ENCODE results near the gene SGCD.

SGCD gene

DNA sequence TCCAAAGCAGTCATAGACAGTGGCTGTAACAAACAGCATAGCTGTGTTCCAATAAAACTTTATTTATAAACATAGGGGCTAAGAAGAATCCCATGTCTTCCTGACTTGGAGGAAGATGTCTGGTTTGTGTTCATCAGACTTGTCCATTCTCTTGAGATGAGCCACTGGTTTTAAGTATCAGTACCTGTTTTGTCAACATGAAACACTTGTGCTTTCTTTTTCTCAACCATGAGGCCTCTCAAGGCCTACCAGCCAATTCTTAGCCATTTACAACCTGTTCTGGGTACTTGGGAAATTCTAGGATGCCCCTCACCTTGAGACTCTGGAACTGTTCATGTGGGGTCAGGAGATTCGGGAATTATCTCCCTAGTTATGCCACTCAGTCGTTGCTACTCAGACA is 368.8 kb downstream of the SGCD start:
- ATAC-seq = no peak

GRCh38 chr5:156698323-156698722 is 371.4 kb downstream of the SGCD start:
- no peak for DNase-seq
- ATAC-seq = no peak

More for the DNA sequence above, 368.8 kb downstream of the SGCD start:
- DNase-seq = no peak

- DNase-seq (no peak), ATAC-seq (no peak)
These were observed 372.2 kb downstream of the SGCD start for GRCh38 chr5:156699147-156699546.

- DNase-seq (no peak), ATAC-seq (no peak)
These were observed 377.2 kb downstream of the SGCD start for GRCh38 chr5:156704139-156704538.

- no peak for DNase-seq
- ATAC-seq = no peak
These were observed 379.7 kb downstream of the SGCD start for GRCh38 chr5:156706631-156707030.

DNA sequence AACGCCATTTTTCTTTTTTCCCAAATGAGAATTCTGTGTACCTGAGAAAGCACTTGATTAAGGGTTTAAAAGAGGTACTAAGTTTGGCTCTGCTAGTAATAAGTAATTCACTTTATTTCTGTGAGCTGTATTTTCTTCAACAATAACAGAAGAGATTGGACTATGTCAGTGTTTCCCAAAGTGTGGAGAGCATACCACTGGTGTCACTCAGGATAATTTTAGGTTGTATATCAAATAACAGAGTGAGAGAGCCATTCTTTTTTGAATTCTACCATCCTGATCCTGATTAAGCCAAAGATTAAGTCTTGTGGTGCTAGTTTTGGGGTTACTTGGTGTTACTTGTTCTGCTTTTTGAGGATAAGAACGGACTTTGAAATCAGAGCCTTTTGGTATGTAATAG is 380.8 kb downstream of the SGCD start:
- no peak for DNase-seq
- ATAC-seq = no peak

GRCh38 chr5:156715287-156715686 is 388.3 kb downstream of the SGCD start:
- no peak for ATAC-seq

DNA sequence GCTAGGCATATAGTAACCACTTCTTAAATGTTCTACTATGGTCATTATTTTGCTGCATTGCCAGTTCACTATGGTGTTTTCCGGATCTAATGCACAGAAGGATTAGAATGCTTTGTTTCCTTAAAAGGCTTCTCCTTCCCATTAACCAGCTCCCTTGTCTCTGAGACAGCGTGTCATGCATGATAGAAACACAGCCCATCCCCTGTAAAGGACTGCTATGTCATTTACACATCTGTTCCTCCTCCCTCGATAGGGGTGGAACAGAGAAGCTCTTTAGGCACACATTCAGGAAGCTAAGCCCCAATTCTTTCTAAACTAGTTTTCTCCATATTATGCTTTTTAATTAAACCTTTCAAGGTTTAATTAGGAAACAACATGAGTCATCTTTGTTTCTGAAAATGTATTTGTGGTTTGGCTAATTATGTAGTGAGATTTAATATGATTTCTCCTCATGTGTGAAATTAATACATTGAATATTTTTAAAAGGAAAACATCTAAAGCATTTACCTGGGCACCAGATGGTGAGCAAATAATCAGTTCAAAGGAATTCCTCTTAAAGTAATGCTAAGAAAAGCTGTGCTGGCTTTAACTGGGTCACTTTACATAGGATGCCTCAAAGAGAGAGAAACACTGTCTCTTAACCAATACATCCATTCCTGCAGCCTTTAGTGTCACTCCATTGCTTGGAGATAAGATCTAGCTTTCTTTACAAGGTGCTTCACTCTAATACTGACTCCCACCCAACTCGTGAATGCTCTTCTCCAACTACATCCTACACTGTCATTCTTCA is 389.8 kb downstream of the SGCD start:
- DNase-seq (no peak), ATAC-seq (no peak)

More at GRCh38 chr5:156715287-156715686, 388.3 kb downstream of the SGCD start:
- no peak for DNase-seq

DNA sequence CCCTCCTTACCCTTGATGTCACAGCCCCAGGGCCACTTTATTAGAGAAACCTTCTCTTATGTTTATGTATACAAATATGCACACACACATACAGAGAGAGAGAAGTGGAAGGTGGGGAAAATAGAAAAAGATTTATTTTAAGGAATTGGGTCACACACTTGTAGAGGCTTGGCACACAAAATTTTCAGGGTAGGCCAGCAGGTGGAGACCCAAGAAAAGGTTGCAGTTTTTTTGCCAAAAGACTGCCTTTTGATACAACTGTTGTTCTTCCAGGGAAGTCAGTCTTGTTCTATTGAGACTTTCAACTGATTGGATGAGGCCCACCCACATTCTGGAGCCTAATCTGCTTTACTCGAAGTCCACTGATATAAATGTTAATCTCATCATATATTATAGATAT is 392.0 kb downstream of the SGCD start:
- ATAC-seq (no peak), DNase-seq (no peak)

DNA sequence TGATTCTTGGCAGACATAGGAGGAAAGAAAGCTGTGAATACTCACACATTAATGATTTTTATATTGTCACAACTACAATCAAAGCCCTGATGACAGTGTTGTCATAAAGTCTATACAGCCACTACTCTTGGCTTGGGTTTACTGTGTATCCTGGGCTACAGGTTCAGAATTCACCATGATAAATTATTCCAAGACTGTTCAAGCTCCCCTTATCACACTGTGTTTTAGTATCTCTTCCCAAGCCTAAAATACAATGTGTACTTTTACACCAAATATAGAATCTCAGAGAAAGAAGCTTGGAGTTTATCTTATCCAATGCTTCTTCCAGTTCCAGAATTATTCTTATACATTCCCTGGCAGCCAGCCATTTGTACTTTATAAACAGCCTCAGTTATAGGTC is 395.4 kb downstream of the SGCD start:
- ATAC-seq (no peak), DNase-seq (no peak)

GRCh38 chr5:156735477-156735876 is 408.5 kb downstream of the SGCD start:
- no peak for ATAC-seq
- DNase-seq = no peak

DNA sequence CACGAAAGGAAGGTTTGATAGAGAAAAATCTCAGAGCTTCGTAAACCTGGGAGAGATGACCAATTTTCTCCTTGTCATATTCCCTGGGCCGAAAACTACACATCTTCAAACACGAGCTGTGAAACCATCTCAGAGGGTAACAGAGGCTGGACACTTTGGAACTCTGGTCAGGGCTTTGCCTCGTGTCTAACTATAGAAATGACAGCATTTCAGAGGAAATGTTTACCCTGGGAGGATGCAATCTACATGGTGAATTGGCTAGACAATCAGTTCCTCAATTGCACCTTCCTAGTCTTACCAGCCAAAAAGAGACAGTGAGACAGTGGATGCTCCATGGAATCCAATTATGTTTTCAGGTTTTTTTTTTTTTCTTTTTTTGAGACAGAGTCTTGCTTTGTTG is 414.6 kb downstream of the SGCD start:
- no peak for DNase-seq
- no peak for ATAC-seq

GRCh38 chr5:156753846-156754245 is 426.9 kb downstream of the SGCD start:
- DNase-seq (peak; percentile 5), ATAC-seq (peak; percentile 76)

- ATAC-seq = no peak
- DNase-seq = no peak
These were observed 428.6 kb downstream of the SGCD start for GRCh38 chr5:156755421-156756087.

DNA sequence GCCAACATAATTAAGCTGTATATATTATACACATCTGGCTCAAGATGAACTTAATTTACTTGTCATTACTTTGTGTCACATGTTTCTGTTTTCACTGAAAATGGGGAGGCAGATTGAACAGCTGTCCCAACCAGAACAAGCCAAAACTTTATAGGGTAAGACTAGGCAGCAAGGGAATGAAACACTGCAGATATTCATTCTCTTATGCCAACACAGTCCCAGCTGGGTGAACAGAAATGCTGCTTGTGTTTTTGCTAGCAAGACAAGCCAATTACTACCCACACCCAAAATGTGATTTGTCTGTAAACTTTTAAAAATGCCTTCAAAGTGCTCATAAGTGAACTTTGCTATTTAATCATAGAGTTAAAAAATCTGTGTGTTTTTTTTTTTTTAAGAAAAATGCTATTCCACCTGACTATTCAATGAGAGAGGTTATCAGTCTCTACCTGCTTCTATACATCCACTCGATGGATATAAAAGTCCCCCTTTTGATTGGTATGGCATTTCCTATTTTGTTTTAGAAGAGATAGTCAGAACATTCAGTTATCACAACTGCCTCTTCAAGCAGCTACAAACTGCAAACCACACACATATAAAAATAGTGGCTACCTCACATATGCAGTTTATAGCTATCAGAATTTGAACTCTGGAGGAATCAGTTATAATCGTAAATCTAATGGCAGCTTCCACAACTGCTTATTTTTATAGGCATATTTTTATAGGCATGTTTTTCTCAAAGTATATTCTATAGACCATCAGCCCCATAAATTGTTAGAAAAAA is 431.2 kb downstream of the SGCD start:
- DNase-seq (no peak), ATAC-seq (no peak)

DNA sequence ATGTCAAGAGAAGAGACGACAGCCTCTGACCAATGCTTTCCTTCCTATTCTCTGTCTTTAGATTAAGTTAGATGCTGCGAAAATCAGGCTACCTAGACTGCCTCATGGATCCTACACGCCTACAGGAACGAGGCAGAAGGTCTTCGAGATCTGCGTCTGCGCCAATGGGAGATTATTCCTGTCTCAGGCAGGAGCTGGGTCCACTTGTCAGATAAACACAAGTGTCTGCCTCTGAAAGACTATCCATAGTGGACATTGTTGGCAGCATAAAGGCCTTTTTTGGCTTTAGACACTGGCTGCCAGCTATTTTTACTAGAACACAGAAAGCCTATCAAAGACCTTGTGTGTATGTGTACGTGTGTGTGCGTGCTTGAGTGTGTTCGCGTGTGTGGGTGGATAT is 432.2 kb downstream of the SGCD start:
- DNase-seq (no peak), ATAC-seq (no peak)

GRCh38 chr5:156762771-156763170 is 435.8 kb downstream of the SGCD start:
- ATAC-seq = no peak
- DNase-seq = no peak

DNA sequence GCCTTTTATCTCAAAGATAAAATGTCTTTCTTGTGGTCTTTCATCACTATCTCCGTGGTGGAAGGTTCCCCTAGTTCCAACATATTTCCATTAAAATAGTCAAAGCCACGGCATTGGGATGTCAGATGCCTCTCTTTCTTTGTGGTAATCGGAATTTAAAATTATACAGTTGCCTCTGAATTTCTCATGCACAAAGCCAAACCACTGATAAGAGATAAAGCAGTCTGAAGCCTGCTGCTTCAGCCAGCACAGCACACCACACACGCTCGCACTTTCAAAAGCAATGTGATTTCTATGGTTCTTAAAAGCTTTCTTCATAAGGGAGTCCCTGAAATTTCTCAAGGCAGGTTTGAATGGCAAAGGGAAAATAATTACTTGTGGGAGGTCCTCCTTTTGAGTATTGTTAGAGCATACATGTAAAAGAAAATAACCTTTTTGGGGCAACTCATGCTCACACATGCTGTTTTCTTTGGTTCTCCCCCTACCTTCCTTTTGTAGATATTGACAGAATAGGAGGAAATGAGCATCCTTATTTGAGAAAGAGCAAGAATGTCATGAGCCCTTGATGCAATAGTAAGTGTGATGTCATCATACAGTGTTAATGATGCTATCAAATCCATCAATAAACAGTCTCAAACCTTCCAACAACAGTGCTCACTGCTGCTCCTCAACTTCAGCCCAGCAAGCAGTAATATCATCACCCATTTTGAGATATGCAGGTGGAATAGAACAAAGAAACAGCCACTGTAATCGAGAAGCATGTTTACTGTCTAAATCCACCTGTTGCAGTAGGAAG is 437.4 kb downstream of the SGCD start:
- DNase-seq (no peak), ATAC-seq (no peak)

- no peak for ATAC-seq
- DNase-seq = no peak
These were observed 447.3 kb downstream of the SGCD start for GRCh38 chr5:156774273-156774672.

DNA sequence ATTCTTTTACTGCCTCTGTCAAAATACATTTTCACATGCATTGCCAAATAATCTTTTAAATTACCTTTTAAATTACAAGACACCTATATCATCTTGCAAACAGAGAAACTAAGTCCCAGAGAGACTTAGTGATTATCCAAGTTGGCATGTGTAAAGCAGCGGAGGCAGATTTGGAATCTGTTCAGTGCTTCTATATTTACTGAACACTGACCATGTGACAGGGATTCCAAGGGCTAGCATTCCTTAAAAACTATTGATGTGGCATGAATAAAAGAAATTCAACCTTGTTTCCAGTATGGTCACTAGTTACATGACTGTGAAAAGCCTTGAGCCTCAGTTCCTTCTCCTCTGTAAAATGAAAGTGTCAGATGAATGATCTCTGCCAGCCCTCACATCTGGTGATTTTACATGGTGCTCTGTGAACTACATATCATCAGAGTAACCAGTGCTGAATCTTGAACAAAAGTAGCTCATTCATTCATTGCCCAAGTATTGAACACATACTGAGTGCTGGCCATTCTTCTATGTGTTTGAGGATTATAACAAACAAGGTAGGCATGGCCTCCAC is 451.3 kb downstream of the SGCD start:
- DNase-seq (no peak), ATAC-seq (no peak)

- no peak for DNase-seq
- ATAC-seq = no peak
These were observed 451.8 kb downstream of the SGCD start for GRCh38 chr5:156778752-156779151.

DNA sequence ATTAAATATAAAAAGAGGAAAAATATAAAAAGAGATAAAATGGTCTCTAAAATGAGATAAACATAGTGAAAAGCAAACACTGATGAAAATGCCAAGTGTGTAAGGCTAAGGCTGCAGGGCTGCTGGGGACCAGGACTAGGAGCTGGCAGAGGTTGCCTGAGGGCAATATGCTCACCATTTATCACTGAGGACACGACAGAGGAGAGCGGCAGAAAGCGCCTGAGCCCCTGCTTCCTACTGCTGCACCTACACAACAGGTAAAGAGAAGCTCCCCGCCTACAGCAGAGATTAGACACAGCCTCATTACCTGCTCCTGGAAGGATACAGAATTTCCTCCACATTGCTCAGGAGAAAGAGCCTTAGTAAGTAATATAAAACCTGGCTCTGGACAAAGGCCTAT is 452.5 kb downstream of the SGCD start:
- DNase-seq = no peak
- ATAC-seq = no peak
